Stimulated activated CD4-positive, alpha-beta T cell treated with anti-CD3 and anti-CD28 coated beads, Interleukin-4, amount 100 ng/mL, for 4 hours (primary cell): Measurements from ENCODE around the gene FABP7.

ENCODE experiments used
- DNase-seq, 2 experiments: peaks; one replicate each; pipeline ENCODE4 v3.0.0-alpha.2; 2020

Gene FABP7

GRCh38 chr6:122799140-122799745, 19.7 kb downstream of the FABP7 start:
- no peak for DNase-seq

- no peak for DNase-seq
These were observed 20.6 kb downstream of the FABP7 start for GRCh38 chr6:122799916-122800686.

GRCh38 chr6:122800906-122801305, 21.4 kb downstream of the FABP7 start:
- no peak for DNase-seq

GRCh38 chr6:122801397-122801796, 21.9 kb downstream of the FABP7 start:
- DNase-seq, result no peak

- DNase-seq, result no peak
These were observed 23.7 kb downstream of the FABP7 start for GRCh38 chr6:122803171-122803661.

GRCh38 chr6:122804962-122805485, 25.5 kb downstream of the FABP7 start:
- DNase-seq, result no peak

GRCh38 chr6:122806291-122806690, 26.8 kb downstream of the FABP7 start:
- no peak for DNase-seq

GRCh38 chr6:122808121-122808885, 28.8 kb downstream of the FABP7 start:
- DNase-seq, result no peak

GRCh38 chr6:122809001-122809400, 29.5 kb downstream of the FABP7 start:
- no peak for DNase-seq

GRCh38 chr6:122809691-122810090, 30.2 kb downstream of the FABP7 start:
- DNase-seq, result no peak

- no peak for DNase-seq
These were observed 30.7 kb downstream of the FABP7 start for GRCh38 chr6:122810189-122810588.

GRCh38 chr6:122817358-122817757, 37.8 kb downstream of the FABP7 start:
- no peak for DNase-seq

GRCh38 chr6:122817766-122818165, 38.2 kb downstream of the FABP7 start:
- DNase-seq, result no peak

GRCh38 chr6:122818866-122819265, 39.4 kb downstream of the FABP7 start:
- no peak for DNase-seq

GRCh38 chr6:122821095-122821494, 41.6 kb downstream of the FABP7 start:
- DNase-seq, result no peak

GRCh38 chr6:122825163-122825562, 45.6 kb downstream of the FABP7 start:
- no peak for DNase-seq

GRCh38 chr6:122829456-122829855, 49.9 kb downstream of the FABP7 start:
- DNase-seq, result no peak

- DNase-seq, result no peak
These were observed 52.0 kb downstream of the FABP7 start for GRCh38 chr6:122831511-122831910.

- DNase-seq, result no peak
These were observed 52.9 kb downstream of the FABP7 start for GRCh38 chr6:122832459-122832858.

- DNase-seq, result no peak
These were observed 53.5 kb downstream of the FABP7 start for GRCh38 chr6:122833021-122833491.
